Muscle layer of colon (tissue), 2 donors: ENCODE measurements around the gene DONSON.

ENCODE experiments used
- H3K27ac ChIP-seq: one replicate; pipeline ENCODE4 v1.7.0; 2013; ENCODE audit warnings: low read depth, mild to moderate bottlenecking, low read length, moderate library complexity
- H3K27me3 ChIP-seq, 2 donors: one replicate each; pipeline ENCODE4 v1.7.0; 2013; ENCODE audit warnings: low read length in 2 of 2, mild to moderate bottlenecking in 2 of 2; ENCODE audit not compliant: insufficient read depth in 2 of 2, control insufficient read depth in 1 of 2
- H3K36me3 ChIP-seq: one replicate; pipeline ENCODE4 v1.7.0; 2013; ENCODE audit warnings: mild to moderate bottlenecking, low read length; ENCODE audit not compliant: insufficient read depth
- H3K4me1 ChIP-seq: one replicate; pipeline ENCODE4 v1.7.0; 2013; ENCODE audit warnings: mild to moderate bottlenecking, low read length; ENCODE audit not compliant: insufficient read depth
- H3K4me3 ChIP-seq, 2 donors: one replicate each; pipeline ENCODE4 v1.7.0; 2013; ENCODE audit warnings: low read length in 2 of 2, low read depth in 1 of 2, mild to moderate bottlenecking in 1 of 2, moderate library complexity in 1 of 2
- H3K9ac ChIP-seq: one replicate; pipeline ENCODE4 v1.7.0; 2013; ENCODE audit warnings: low read length
- H3K9me3 ChIP-seq: one replicate; pipeline ENCODE4 v1.7.0; 2013; ENCODE audit warnings: mild to moderate bottlenecking, low read length
- donor health status: abdominal sarcoma.
- donor health status: Adenocarcinoma of cecum.

DONSON gene

GRCh38 chr21:33560965-33561364 lies 27.5 kb downstream of the DONSON start:
- H3K9me3 ChIP-seq, result no peaks in the 10 kb centered on the region
- H3K27ac ChIP-seq, result no peak overlapping the region
- no peak overlapping the region for H3K9ac ChIP-seq
- peaks cover 47% of the 10 kb centered on the region for H3K36me3 ChIP-seq
- H3K4me3 ChIP-seq, result no peak overlapping the region
- peaks cover 24% of the 10 kb centered on the region for H3K4me1 ChIP-seq
- H3K27me3 ChIP-seq, result no peaks in the 10 kb centered on the region

DNA sequence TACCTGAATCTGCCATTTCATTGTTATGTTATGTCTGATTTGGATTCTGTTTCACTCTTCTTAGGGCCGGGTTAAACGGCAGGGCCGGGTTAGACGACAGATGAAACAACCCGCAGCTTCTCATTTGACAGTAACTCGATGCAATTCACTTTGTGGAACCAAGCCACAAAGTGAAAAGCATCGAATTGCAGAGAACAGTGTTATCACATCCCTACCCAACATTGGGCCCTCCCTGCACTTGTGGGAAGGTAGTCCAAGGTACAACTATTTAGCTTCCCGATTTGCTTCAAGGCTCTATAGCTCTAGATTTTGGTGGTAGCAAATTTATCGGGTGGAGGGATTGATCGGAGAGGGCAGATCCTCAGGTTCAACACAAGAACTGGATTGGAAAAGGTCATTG lies 28.7 kb downstream of the DONSON start:
- Histone ChIP-seq H3K4me1 (peaks cover 29% of the 10 kb centered on the region), H3K27ac (no peak overlapping the region), H3K9ac (no peak overlapping the region), H3K27me3 (no peaks in the 10 kb centered on the region), H3K9me3 (no peaks in the 10 kb centered on the region), H3K4me3 (no peak overlapping the region), H3K36me3 (peaks cover 56% of the 10 kb centered on the region)

DNA sequence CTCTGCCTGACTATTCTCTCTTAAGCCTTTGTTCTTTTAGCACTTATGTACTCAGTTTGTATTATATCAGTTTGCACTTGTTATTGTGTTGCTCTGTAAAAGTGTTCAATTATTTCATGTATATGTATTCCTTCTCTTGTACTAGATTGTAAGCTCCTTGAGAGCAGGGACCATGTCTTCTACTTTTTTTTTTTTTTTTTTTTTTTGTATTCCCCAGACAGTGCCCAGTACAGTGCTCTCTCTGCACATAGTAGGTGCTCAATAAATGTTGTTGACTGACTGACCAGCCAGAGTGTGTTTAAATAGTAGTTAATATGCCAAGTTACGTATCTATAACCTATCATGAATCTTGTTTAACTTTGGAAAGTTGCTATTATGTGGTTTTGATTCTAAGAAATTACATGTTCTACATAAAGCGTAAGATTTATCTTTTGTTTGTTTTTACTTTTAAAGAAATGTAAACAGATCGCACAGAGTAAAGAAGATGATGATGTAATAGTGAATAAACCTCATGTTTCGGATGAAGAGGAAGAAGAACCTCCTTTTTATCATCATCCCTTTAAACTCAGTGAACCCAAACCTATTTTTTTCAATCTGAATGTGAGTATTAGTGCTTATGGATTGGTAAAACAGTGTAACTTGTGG lies 29.6 kb downstream of the DONSON start:
- peaks cover 66% of the 10 kb centered on the region for H3K36me3 ChIP-seq
- H3K9me3 ChIP-seq, result no peaks in the 10 kb centered on the region

GRCh38 chr21:33557447-33557846 lies 31.0 kb downstream of the DONSON start:
- no peak overlapping the region for H3K4me3 ChIP-seq
- no peak overlapping the region for H3K27ac ChIP-seq
- H3K4me1 ChIP-seq, result peaks cover 29% of the 10 kb centered on the region
- H3K36me3 ChIP-seq, result peaks cover 79% of the 10 kb centered on the region
- H3K27me3 ChIP-seq, result no peaks in the 10 kb centered on the region
- no peak overlapping the region for H3K9ac ChIP-seq
- H3K9me3 ChIP-seq, result no peaks in the 10 kb centered on the region

More for the DNA sequence above, 29.6 kb downstream of the DONSON start:
- Histone ChIP-seq H3K4me3 (no peak overlapping the region), H3K27ac (no peak overlapping the region), H3K9ac (no peak overlapping the region), H3K27me3 (no peaks in the 10 kb centered on the region), H3K4me1 (peaks cover 29% of the 10 kb centered on the region)

GRCh38 chr21:33554982-33555344 lies 33.5 kb downstream of the DONSON start:
- Histone ChIP-seq H3K4me1 (peaks cover 16% of the 10 kb centered on the region), H3K27me3 (no peaks in the 10 kb centered on the region), H3K9ac (no peak overlapping the region), H3K4me3 (no peak overlapping the region), H3K9me3 (no peaks in the 10 kb centered on the region), H3K27ac (no peak overlapping the region), H3K36me3 (peaks cover 87% of the 10 kb centered on the region)

DNA sequence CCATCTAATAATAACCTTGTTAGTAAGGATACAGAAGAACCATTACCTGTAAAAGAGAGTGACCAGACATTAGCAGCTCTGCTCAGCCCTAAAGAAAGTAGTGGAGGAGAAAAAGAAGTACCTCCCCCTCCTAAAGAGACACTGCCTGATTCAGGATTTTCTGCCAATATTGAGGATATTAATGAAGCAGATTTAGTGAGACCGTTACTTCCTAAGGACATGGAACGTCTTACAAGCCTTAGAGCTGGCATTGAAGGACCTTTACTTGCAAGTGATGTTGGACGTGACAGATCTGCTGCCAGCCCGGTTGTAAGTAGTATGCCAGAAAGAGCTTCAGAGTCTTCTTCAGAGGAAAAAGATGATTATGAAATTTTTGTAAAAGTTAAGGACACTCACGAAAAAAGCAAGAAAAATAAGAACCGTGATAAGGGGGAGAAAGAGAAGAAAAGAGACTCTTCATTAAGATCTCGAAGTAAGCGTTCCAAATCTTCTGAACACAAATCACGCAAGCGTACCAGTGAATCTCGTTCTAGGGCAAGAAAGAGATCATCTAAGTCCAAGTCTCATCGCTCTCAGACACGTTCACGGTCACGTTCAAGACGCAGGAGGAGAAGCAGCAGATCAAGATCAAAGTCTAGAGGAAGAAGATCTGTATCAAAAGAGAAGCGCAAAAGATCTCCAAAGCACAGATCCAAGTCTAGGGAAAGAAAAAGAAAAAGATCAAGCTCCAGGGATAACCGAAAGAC lies 34.1 kb downstream of the DONSON start:
- Histone ChIP-seq H3K4me3 (no peak overlapping the region), H3K27ac (no peak overlapping the region), H3K9me3 (no peaks in the 10 kb centered on the region), H3K36me3 (peaks cover 87% of the 10 kb centered on the region), H3K27me3 (no peaks in the 10 kb centered on the region), H3K9ac (no peak overlapping the region), H3K4me1 (peaks cover 10% of the 10 kb centered on the region)

DNA sequence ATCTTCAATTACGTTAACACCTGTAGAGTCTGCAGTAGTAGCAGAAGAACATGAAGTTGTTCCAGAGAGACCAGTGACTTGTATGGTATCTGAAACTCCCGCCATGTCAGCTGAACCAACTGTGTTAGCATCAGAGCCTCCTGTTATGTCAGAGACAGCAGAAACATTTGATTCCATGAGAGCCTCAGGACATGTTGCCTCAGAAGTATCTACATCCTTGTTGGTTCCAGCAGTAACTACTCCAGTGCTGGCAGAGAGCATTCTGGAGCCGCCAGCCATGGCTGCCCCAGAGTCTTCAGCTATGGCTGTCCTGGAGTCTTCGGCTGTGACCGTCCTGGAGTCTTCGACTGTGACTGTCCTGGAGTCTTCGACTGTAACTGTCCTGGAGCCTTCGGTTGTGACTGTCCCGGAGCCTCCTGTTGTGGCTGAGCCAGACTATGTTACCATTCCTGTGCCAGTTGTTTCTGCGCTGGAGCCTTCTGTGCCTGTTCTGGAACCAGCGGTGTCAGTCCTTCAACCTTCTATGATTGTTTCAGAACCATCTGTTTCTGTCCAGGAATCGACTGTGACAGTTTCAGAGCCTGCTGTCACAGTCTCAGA lies 35.4 kb downstream of the DONSON start:
- H3K4me3 ChIP-seq, result no peak overlapping the region
- peaks cover 77% of the 10 kb centered on the region for H3K36me3 ChIP-seq
- H3K9me3 ChIP-seq, result no peaks in the 10 kb centered on the region
- H3K27ac ChIP-seq, result no peak overlapping the region
- H3K27me3 ChIP-seq, result no peaks in the 10 kb centered on the region
- H3K9ac ChIP-seq, result no peak overlapping the region
- H3K4me1 ChIP-seq, result peaks cover 5% of the 10 kb centered on the region

- H3K27ac ChIP-seq, result no peak overlapping the region
- H3K27me3 ChIP-seq, result no peaks in the 10 kb centered on the region
- H3K4me3 ChIP-seq, result no peak overlapping the region
- H3K9ac ChIP-seq, result no peak overlapping the region
- H3K4me1 ChIP-seq, result peaks cover 5% of the 10 kb centered on the region
- peaks cover 70% of the 10 kb centered on the region for H3K36me3 ChIP-seq
- H3K9me3 ChIP-seq, result no peaks in the 10 kb centered on the region
These were observed 36.1 kb downstream of the DONSON start for GRCh38 chr21:33552093-33552998.

GRCh38 chr21:33551664-33552063 lies 36.8 kb downstream of the DONSON start:
- Histone ChIP-seq H3K4me3 (no peak overlapping the region), H3K9ac (no peak overlapping the region), H3K36me3 (peaks cover 73% of the 10 kb centered on the region), H3K4me1 (peaks cover 5% of the 10 kb centered on the region), H3K27me3 (no peaks in the 10 kb centered on the region), H3K27ac (no peak overlapping the region), H3K9me3 (no peaks in the 10 kb centered on the region)

- no peak overlapping the region for H3K9ac ChIP-seq
- peaks cover 72% of the 10 kb centered on the region for H3K36me3 ChIP-seq
- peaks cover 7% of the 10 kb centered on the region for H3K4me1 ChIP-seq
- no peak overlapping the region for H3K4me3 ChIP-seq
- H3K9me3 ChIP-seq, result no peaks in the 10 kb centered on the region
- no peak overlapping the region for H3K27ac ChIP-seq
- H3K27me3 ChIP-seq, result no peaks in the 10 kb centered on the region
These were observed 37.5 kb downstream of the DONSON start for GRCh38 chr21:33550772-33551660.
